SU-DHL-6 (cell line): ENCODE results near the gene ARMC3.

ENCODE experiments used
- CTCF ChIP-seq: fragments of 200-600 bp; sonication (generic); IDR thresholded peaks from one replicate; pipeline ENCODE4 v1.5.1; 2017; ENCODE audit warnings: antibody characterized with exemption, mild to moderate bottlenecking, low read length, moderate library complexity; ENCODE audit not compliant: insufficient read depth, poor library complexity, severe bottlenecking
- EZH2phosphoT487 ChIP-seq: fragments of 200-600 bp; sonication (generic), shearing (Covaris generic); conservative IDR thresholded peaks from 2 replicates; pipeline ENCODE4 v1.6.1; 2018; ENCODE audit warnings: mild to moderate bottlenecking, antibody characterized with exemption, low read length, moderate library complexity, mixed read lengths

GRCh38 chr10:22958338-22958737, 30.5 kb downstream of the ARMC3 start:
- no peak for TF ChIP-seq CTCF
- TF ChIP-seq EZH2phosphoT487: no peak
